Activated CD8-positive, alpha-beta memory T cell treated with anti-CD3 and anti-CD28 coated beads for 1 hour (primary cell): ENCODE results near the gene PJA1.
A peak's percentile ranks its signal among the peaks of the same experiment; 100 is the strongest.

Experiments used
- DNase-seq, 2 donors: peaks; one replicate each; pipeline ENCODE4 v3.0.0-alpha.2; 2020; ENCODE audit warnings: low read depth in 1 of 2; ENCODE audit errors: extremely low read depth in 1 of 2

PJA1 gene

GRCh38 chrX:69165087-69165651 lies at the start of gene PJA1:
TSS of gene PJA1 (minus strand) at chrX:69165453. CDS start at chrX:69163073, 2,380 bp downstream.
- DNase-seq: peak; percentile 12 to 50

GRCh38 chrX:69214463-69214862 lies 49.2 kb upstream of the PJA1 start:
- no peak for DNase-seq

GRCh38 chrX:69211701-69212100 lies 46.4 kb upstream of the PJA1 start:
- DNase-seq: no peak

GRCh38 chrX:69210581-69210980 lies 45.3 kb upstream of the PJA1 start:
- no peak for DNase-seq

- no peak for DNase-seq
These were observed 42.0 kb upstream of the PJA1 start for GRCh38 chrX:69207216-69207615.

GRCh38 chrX:69203638-69204037 lies 38.4 kb upstream of the PJA1 start:
- DNase-seq: no peak

GRCh38 chrX:69197690-69198089 lies 32.4 kb upstream of the PJA1 start:
- no peak for DNase-seq

GRCh38 chrX:69196666-69197065 lies 31.4 kb upstream of the PJA1 start:
- no peak for DNase-seq

GRCh38 chrX:69195810-69196209 lies 30.6 kb upstream of the PJA1 start:
- no peak for DNase-seq

GRCh38 chrX:69195192-69195591 lies 29.9 kb upstream of the PJA1 start:
- no peak for DNase-seq

GRCh38 chrX:69192603-69193002 lies 27.4 kb upstream of the PJA1 start:
- DNase-seq: no peak

GRCh38 chrX:69189576-69190371 lies 24.5 kb upstream of the PJA1 start:
- no peak for DNase-seq

- no peak for DNase-seq
These were observed 21.4 kb upstream of the PJA1 start for GRCh38 chrX:69186651-69187050.

- no peak for DNase-seq
These were observed 20.6 kb upstream of the PJA1 start for GRCh38 chrX:69185886-69186285.

GRCh38 chrX:69185141-69185540 lies 19.9 kb upstream of the PJA1 start:
- DNase-seq: no peak

- DNase-seq: no peak
These were observed 17.6 kb upstream of the PJA1 start for GRCh38 chrX:69182818-69183380.

- DNase-seq: no peak
These were observed 14.2 kb upstream of the PJA1 start for GRCh38 chrX:69179380-69179911.

GRCh38 chrX:69178592-69178991 lies 13.3 kb upstream of the PJA1 start:
- DNase-seq: no peak

GRCh38 chrX:69177511-69178162 lies 12.4 kb upstream of the PJA1 start:
- DNase-seq: no peak

GRCh38 chrX:69176053-69176452 lies 10.8 kb upstream of the PJA1 start:
- no peak for DNase-seq

- DNase-seq: no peak
These were observed 8.7 kb upstream of the PJA1 start for GRCh38 chrX:69173906-69174305.

GRCh38 chrX:69172937-69173336 lies 7.7 kb upstream of the PJA1 start:
- no peak for DNase-seq
